ENCODE measurements around the gene ENTHD1.

DNA sequence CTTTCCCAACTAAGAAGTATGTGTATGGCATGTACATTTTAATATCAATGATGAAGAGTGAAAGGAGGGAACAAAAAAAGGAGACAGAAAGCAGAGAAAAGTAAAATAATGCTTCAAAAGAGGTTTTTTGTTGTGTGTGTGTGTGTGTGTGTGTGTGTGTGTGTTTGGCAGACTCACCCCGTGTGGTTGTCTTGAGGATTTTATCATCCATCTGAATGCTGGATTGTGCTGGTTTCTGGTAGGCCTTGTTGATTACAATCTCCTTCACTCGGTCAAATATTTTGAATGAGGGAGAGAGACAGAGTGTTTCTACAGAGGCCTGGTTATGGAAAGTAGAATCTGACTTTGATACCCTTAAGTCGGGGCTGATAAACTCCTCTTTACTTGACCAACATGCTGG is 128.5 kb downstream of the ENTHD1 start:
- TF ChIP-seq EP300 (IDR thresholded peaks at IDR 0.05; ENCODE audit: borderline replicate concordance) = no peak
- TF ChIP-seq YY1 (IDR thresholded peaks at IDR 0.05; ENCODE audit: low read depth) = no peak
- no peak for TF ChIP-seq CREB1 (IDR thresholded peaks at IDR 0.05; ENCODE audit: low read depth)
- TF ChIP-seq, protein P1, sequence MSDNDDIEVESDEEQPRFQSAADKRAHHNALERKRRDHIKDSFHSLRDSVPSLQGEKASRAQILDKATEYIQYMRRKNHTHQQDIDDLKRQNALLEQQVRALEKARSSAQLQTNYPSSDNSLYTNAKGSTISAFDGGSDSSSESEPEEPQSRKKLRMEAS (IDR thresholded peaks at IDR 0.05) = no peak
- TF ChIP-seq REST (IDR thresholded peaks at IDR 0.05; ENCODE audit: low read depth) = no peak
- TF ChIP-seq RAD21 (IDR thresholded peaks at IDR 0.05; ENCODE audit: low read depth) = no peak
- TF ChIP-seq ZBTB7A (IDR thresholded peaks at IDR 0.05; ENCODE audit: low read depth) = no peak
- no peak for TF ChIP-seq USF1 (IDR thresholded peaks at IDR 0.05)
